Glomerular visceral epithelial cell (primary cell): ENCODE measurements around the gene TSACC.
A peak's percentile ranks its signal among the peaks of the same experiment; 100 is the strongest.
"Not testable (repeated sequence)": the region's sequence is repeated elsewhere in the genome, so short reads cannot be mapped to it uniquely, and the experiment has no call there.

Experiments used
- DNase-seq: peaks from one replicate; pipeline ENCODE4 v3.0.0-alpha.2; 2016; ENCODE audit errors: extremely low spot score

TSACC gene

DNA sequence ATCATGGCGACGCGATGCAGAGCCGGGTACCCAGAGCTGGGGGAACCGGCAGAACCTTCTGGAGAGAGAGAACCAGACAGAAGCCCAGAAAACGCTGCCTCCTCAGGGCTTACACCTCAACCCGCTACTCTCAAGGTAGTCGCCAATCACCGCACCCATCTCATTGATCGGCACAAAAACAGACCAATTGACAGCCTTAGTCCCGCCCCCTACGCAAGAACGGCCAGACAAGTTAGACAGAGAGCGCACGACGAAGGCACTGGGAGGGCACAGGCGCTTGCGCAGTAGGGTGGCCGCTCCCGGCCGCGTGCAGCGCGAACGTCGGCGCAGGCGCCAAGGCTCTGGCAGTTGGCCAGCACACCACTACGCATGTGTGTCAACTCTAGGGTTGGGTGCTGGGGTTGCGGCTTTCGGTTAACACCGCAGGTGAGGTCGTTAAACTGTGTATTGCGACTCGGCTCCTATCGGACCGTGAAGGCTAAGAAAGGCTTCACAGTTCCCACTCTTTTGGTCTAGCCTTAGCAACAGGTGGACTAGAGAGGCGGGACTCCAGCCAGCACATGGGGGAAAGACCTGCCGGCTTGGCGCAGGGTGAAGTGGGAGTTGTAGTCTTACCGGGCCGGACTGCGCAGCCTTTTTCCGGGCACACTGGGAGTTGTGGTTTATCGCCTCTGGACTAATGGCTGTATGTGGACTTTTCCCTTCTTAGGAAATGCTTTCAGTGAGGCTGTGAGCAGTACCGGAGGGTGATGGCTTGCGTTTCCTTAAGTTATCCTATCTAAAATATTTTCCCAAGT lies at the start of gene TSACC, which contains the start of gene CCT3:
TSACC (plus strand) TSS at position 347 of the 797 bp plus-strand sequence. CDS start 1,232 bp downstream, outside the sequence.
CCT3 (minus strand) TSS at position 113 of the 797 bp plus-strand sequence; CDS start at position 5, 108 bp downstream.
- DNase-seq = peak; percentile 100

DNA sequence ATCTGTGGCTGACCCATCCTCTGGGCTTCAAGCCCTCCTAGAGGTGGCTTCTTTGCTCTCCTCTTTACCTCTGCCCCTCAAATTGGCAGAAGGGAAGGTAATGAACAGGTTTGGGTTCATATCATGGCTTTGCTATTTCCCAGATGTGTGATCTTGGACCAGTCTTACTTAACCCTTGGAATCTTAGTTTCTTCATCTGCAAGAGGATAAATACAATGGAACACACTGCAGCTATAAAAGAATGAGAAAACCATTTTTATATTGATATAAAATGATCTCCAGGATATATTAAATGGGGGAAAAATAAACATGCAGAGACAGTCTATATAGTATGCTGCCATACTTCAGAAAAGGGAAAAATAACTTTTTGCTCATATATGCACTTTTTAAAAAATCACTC lies 48.5 kb upstream of the TSACC start:
- DNase-seq = no peak

DNA sequence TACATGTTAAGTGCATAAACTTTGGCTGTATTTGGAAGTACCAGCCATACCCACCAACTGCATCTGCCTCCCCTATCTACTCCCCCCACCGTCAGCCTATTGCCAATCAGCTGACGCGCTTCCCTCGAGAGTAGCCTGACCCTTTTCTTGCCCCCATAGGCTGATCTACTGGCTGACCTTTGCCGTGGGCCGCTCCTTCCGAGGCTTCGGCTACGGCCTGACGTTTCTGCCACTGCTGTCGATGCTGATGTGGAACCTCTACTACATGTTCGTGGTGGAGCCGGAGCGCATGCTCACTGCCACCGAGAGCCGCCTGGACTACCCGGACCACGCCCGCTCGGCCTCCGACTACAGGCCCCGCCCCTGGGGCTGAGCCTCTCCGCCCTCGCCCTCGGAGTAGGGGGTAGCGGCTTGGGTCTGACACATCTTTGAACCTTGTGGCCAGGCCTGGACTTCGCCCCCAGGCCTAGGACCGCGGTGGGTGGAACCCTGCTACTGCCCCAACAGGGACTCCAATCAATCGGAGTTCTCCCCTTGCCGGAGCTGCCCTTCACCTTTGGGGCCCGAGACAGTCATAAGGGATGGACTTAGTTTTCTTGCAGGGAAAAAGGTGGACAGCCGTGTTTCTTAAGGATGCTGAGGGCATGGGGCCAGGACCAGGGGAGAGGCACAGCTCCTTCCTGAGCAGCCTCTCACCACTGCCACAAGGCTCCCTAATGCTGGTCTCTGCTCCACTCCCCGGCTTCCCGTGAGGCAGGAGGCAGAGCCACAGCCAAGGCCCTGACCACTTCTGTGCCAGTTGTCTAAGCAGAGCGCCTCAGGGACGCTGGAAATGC lies 46.9 kb upstream of the TSACC start:
- DNase-seq = peak; percentile 75

DNA sequence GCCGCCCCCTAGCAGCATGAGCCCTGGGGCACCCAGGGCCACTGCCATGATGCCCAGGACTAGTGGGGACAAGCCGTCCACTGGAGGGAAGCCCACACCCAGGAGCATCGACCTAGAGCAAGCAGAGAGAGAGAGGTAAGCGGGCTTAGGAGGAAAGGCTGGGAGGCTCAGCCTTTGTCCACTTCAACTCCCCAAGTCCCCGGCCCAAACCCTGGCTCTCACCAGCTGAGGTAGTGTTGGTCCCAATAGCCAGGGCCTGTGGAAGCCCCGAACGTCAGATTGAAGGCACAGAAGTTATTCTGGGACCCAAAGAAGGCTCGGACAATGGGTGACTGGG lies 45.3 kb upstream of the TSACC start:
- no peak for DNase-seq

DNA sequence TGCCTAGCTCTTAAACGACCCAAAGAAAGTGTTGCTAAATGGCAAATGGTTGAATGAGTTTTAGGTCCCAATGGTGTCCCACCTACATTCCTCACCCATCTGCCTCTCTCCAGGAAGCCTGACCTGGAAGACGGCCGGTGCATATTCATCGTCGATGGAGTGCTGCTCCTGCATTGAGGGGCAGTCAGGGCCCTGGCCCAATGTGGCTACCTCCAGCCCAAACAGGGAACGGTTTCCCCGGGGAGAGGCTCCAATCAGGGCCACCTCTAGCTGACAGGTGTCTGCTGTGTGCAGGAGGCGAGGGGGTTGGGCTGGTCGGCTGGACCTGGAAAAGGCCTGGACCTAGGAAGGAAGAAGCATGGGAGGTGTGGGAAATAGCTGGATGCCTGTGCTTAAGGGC lies 44.4 kb upstream of the TSACC start:
- DNase-seq = no peak

DNA sequence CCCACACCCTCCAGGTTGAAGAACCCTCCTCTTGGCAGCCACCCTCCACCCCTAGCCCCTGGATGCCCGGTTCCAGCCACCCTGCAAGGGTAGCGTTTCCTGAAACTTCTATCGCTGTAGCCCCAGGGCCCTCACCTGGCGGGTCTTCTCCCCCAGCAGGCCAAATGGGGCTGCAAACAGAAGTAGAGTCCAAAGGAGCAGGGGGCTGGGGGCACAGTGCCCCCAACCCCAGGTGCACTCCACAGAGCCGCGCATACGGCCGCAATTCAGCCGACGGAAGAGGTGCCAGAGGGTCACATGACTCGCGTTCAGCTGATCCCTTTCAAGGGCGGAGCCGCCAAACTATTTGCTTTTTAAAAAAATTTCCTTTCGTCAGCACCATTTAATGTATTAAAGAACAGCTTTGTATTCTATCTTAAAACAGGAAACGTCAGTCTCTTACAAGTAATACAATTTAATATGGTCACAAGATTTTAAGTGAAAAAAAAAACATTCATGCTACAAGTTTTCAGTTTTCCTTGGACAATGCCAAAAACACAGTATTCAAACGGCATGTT lies 42.9 kb upstream of the TSACC start, which contains the start of gene GLMP:
GLMP (minus strand) TSS at position 289 of the 557 bp plus-strand sequence; CDS start at position 255, 34 bp downstream.
- DNase-seq = peak; percentile 47

DNA sequence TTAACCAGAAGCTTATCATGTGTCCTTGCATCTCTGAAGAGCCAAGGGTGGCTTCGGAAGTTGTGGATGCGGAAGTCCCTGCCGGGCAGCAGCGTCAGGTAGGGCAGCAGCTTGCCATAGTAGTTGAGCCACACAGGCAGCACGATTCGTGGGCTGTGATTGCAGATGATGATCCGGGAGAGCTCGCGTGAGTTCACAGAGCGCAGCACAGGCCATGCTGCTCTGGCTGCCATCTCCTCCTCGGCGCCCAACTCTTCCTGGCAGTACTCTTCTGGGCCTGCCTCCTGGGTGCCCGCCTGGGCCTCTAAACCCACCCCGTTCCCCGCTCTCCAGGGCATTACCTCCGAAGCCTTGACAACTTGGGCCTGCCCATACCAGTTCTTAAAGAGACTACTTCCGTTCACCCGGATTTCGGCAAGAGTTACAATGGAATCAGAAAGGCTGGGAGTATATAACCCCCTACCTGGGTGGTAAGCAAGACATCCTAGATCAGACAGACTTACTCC lies 39.4 kb upstream of the TSACC start, which contains the start of gene VHLL:
VHLL (minus strand) TSS at position 456 of the 506 bp plus-strand sequence; CDS start at position 338, 118 bp downstream.
- no peak for DNase-seq

DNA sequence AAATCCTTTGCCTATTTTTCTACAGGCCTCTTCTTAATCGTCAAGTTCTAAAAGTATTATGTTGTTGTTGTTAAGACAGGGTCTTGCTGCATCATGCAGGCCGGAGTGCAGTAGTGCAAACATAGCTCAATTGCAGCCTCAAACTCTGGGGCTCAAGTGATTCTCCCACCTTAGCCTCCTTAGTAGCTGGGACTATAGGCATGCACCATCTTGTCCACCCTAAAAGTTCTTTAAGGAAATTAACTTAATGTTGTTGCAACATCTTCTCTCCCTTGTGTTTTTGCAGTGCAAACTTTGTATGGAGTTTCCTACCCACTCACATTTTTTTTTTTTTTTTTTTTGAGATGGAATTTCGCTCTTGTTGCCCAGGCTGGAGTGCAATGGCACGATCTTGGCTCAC lies 35.1 kb upstream of the TSACC start:
- no peak for DNase-seq

DNA sequence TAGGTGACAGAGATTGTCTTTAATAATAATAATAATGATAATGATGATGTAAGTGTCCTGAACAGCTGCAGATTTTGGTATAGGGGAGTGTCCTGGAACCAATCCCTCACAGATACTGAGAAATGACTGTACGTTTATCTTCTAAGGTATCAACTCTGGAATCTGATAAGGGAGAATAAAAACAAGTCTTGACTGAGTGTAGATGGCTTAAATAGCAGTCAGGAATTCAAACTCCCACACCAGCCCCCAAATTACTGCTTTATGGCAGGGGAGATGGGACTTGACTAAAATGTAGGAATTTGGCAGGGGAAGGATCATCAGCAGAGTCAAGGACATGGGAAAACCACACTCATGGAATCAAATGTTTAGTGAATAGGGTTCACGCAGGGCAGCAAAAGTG lies 33.1 kb upstream of the TSACC start:
- DNase-seq = no peak

DNA sequence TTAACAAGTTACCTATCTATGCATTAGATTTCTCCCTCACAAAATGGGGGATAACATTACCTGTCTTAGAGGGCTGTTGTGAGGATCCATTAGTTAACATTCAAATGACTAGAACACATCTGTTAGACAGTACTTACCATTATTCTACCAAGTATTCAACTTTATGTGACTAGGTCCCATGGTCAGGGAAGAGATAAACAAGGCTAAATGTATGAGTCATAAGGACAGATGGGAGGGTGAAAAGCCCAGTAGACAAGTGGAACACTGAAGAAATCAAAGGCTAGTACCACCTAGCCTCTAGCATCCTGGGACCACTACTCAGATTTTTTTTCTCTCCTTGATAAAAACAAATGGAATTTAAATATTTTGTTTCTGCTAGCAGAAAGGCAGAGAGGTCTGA lies 30.2 kb upstream of the TSACC start:
- no peak for DNase-seq

DNA sequence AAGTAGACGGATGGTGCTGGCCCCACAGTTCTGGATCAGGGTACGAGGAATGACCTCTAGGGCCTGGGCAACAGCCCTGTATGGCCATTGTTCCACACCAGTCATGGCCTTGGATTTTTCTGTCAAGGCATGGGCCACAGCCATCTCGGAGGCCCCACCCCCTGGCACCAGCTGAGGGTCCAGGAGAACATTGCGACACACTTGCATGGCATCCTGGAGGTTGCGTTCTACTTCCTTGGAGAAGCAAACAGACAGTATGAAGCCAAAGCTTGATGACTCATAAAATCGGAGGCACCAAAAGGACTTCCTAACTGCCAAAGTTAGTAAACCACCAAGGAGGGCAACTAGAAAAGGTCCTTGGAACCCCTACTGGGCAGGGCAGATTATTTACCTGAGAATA lies 27.4 kb upstream of the TSACC start:
- peak; percentile 13 for DNase-seq

DNA sequence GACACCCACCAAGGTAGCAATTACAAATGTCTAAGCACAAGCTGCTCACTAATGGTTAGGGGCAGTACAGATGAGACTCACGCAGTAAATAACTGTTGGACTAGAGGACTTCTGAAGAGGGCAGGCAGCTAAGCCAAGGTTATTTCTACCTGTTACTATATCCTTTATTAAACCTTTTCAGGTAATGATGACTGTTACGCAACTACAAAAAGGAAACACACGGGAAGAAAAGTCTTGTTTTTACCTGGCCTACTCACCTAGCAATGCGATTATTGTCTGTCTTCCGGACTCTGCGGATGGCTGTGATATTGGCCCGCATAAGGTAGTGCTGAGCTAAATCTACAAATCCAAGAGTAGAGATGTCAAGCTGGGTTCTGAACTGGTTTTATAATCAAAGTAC lies 21.4 kb upstream of the TSACC start:
- DNase-seq = no peak

DNA sequence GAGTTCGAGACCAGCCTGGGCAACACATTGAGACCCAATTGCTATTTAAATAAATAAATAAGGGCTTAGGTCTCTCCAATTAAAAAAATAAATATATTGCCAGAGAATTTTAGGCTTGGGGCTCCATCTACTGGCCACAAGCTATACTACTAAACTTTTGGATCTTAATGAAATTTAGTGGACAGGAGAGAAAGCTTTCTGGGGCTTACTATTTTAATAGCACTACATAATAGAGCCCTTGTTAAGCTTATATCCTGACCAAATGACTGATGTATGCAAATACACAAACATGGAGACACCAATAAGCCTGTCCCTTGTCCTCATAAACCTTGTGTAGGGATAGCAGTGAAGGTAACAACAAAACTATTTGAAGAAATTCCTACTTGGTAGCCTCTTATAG lies 18.7 kb upstream of the TSACC start:
- peak; percentile 43 for DNase-seq

DNA sequence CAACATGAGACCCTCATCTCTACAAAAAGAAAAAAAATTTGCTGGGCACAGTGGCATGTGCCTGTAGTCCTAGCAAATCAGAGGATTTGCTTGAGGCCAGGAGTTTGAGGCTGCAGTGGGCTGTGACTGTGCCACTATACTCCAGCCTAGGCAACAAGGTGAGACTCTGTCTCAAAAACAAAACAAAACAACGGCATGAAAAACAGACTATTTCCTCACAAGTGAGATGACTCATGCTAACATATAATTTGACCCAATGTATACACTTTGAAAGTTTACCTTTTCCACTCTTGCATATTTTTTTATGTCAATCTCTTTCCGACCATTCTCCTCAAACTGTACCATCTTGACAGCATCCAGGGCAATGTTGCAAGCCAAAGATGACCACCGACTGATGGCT lies 17.8 kb upstream of the TSACC start:
- no peak for DNase-seq

DNA sequence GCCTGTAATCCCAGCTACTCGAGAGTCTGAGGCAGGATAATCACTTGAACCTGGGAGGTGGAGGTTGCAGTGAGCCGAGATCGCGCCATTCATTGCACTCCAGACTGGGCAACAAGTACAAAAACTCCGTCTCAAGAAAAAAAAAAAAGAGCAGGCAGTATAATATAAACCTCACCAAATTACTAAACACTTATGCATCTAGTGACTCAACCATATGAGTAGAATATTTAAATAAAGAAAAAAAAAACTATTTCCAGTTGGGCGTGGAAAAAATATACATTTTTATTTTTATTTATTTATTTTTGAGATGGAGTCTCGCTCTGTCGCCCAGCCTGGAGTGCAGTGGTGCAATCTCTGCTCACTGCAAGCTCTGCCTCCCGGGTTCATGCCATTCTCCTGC lies 15.1 kb upstream of the TSACC start:
- DNase-seq = not testable (repeated sequence)

DNA sequence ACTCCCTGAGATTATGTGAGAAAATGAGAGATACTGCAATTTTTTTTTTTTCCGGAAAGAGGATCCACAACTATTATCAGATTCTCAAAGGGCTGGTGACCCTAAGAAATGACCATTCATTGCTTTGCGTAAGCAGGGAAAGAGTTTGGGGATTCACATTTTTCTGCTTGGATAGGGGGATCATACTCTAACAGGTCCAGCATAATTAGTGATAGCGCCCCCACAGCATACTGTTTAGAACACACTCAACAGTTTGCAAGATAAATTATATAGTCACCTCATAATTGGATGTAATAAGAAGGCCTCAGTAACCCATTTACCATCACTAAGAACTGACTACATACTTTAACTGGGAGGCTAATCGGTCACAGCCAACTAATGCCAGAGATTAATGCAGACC lies 2.1 kb upstream of the TSACC start:
- no peak for DNase-seq

DNA sequence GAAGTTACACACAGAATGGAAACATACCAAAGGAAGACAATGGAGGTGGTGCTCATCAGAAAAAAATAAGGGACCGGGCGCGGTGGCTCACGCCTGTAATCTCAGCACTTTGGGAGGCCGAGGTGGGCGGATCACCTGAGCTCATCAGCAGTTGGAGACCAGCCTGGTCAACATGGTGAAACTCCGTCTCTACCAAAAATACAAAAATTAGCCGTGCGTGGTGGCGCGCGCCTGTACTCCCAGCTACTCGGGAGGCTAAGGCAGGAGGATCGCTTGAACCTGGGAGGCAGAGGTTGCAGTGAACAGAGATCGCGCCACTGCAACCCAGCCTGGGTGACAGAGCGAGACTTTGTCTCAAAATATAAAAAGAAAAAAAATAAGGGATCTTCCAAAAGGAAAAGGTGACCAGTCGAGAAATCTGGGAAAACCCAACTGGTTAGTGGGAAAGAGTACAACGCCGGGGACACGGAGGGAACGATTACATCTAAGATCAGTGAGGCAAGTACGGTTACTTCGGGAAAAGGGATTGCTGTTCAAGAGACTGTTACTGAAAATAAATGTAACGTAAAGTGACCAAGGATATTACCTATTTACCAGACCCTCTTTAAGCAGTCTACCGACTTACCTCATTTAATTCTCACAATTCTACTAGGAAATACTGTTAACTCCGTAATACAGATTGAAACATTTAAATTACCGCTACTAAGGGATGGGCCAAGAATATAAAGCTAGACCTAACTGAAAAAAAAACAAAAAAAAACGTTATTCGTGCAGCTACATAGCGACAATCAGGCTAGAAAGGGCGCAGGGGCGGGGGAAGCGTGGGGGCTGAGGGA lies 1.1 kb upstream of the TSACC start:
- no peak for DNase-seq

DNA sequence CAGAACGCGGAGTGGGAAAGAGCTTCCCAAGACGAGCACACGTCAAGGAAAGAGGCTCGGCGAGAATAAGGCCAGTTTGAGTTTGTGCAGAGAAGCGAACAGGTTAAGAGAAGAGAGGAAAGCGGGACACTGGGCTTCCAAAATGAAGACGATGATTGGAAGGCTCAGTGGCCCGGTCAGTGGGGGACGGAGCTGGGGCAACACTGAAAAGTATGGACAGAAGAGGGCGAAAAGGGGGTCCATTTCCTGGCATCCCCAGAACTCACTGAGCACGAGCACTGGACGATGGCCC lies 492 bp upstream of the TSACC start:
- no peak for DNase-seq

DNA sequence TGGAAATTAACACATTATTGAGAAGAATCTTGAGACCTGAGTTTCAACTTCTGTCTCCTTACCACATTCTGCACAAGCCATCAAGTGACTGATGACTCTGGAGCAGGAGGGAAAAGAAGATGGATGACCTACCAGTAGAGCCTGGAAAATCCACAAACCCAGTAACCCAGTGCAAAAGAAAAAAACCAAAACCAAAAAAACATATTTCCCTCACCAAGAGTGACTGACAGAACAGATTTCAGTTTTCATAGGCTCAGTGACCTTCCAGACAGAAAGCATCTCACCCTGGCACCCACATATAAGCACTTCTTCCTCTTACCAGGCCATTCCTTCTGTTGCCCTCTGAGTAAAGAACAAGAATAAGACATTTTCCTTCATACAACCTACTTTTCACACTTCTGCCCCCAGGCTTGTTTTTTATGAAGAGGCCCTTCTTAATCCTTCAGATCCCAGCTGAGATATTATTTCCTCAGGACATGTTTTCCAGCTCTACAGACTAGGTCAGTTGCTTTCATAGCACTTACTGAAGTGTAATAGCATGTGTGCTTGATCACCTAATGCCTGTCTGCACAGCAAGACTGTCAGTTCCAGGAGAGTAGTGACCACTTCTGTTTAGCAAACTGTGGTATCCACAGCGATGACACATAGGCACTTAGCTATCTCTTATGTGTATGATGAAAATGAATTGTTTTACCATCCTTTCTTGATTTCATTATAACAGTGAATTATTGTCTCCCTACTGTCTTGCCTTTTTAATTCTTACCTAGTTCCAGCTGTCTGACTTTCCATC lies 4.0 kb downstream of the TSACC start:
- DNase-seq = peak; percentile 15

DNA sequence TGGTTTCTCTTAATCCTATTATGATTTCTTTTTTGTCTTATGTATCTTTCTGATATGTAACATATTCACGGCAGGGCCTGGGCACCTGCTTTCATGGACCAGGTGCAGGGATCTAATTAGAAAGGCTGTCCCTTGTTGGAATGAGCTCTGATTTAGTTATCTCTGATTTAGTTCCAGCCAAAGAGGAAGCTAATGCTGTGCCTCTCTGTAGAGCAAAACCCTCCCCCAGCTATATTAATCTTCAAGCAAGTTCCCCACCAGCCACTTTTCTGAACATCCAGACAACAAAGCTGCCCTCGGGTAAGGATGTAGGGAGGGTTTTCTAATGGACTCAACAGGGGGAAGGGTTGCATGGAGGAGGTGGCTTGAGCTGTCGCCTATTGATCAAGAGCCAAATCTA lies 6.1 kb downstream of the TSACC start:
- no peak for DNase-seq

DNA sequence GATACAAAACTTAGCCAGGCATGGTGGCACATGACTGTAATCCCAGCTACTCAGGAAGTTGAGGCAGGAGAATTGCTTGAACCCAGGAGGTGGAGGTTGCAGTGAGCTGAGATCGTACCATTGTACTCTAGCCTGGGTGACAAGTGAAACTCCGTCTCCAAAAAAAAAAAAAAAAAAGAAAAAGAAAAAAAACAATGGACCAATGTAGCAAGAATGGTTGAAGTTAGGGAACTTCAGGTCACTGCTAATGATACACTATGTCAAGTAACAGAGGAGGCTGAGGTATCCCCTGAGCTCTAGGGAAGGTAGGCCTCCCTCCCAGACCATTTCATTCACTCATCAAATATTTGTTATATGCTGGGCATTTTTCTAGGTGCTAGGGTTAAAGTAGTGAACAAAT lies 7.7 kb downstream of the TSACC start:
- not testable (repeated sequence) for DNase-seq
